Endothelial cell of umbilical vein (primary cell): ENCODE data around the gene CHD6.

Experiments used
- EZH2 ChIP-seq: IDR thresholded peaks from 2 replicates; pipeline ENCODE4 v1.6.1; 2012; ENCODE audit warnings: borderline replicate concordance, low read depth, mild to moderate bottlenecking, moderate library complexity, low read length, inconsistent platforms; ENCODE audit not compliant: severe bottlenecking
- FOS ChIP-seq: IDR thresholded peaks from 2 replicates; pipeline ENCODE4 v1.6.1; 2011; ENCODE audit warnings: mild to moderate bottlenecking, low read length, moderate library complexity, borderline replicate concordance; ENCODE audit not compliant: insufficient read depth
- GATA2 ChIP-seq: IDR thresholded peaks from 2 replicates; pipeline ENCODE4 v1.7.0; 2011; ENCODE audit warnings: low read depth, mild to moderate bottlenecking, moderate library complexity, mixed read lengths, low read length; ENCODE audit not compliant: insufficient read length, insufficient read depth
- JUN ChIP-seq: IDR thresholded peaks from 2 replicates; pipeline ENCODE4 v1.6.1; 2011; ENCODE audit warnings: borderline replicate concordance, low read depth; ENCODE audit not compliant: insufficient read length, insufficient read depth
- MYC ChIP-seq: IDR thresholded peaks from one replicate; pipeline ENCODE4 v1.6.1; 2011; ENCODE audit warnings: mild to moderate bottlenecking, low read depth, low read length
- POLR2A ChIP-seq: IDR thresholded peaks from 2 replicates; pipeline ENCODE4 v1.6.1; 2012; ENCODE audit warnings: low read depth, mild to moderate bottlenecking, control low read depth, low read length
- POLR2AphosphoS5 ChIP-seq: IDR thresholded peaks from 2 replicates; pipeline ENCODE4 v1.6.1; 2012; ENCODE audit warnings: low read depth, mild to moderate bottlenecking, control low read depth, low read length, moderate library complexity; ENCODE audit not compliant: insufficient read depth
- TF ChIP-seq, protein P1 (sequence below), 2 donors: IDR thresholded peaks; 1 replicate in 1 of 2; 2 replicates in 1 of 2; pipeline ENCODE4 v1.5.1; 2011; ENCODE audit warnings: low read length in 2 of 2, mild to moderate bottlenecking in 2 of 2, moderate library complexity in 2 of 2, control low read depth in 1 of 2, inconsistent platforms in 1 of 2, low read depth in 1 of 2; ENCODE audit not compliant: insufficient read depth in 1 of 2; ENCODE audit errors: extremely low read depth in 1 of 2
- TF ChIP-seq, protein P2 (sequence below): IDR thresholded peaks from 2 replicates; pipeline ENCODE4 v1.6.1; 2011; ENCODE audit not compliant: insufficient read depth, insufficient read length

DNA sequence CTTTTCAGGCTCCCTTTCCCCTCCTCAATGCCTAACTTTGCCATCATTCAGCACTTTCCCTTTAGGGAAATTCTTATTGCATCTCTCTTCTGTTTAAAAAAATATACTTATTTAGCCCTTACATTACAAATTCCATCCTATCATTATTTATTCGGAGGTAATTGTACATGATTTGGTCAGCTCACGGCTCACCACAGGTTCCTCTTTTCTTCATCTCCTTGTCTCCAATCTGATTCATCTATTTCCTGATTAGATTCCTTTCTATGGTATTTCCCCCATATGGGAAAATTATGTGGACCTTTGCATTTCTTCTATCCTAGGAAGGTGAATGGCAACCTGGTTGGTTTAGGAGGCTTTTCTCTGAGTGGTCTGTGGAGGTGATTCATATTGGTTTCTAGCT is 238.6 kb downstream of the CHD6 start:
- no peak for TF ChIP-seq EZH2
- TF ChIP-seq POLR2AphosphoS5, result no peak
- TF ChIP-seq POLR2A, result no peak
- TF ChIP-seq, protein P1, sequence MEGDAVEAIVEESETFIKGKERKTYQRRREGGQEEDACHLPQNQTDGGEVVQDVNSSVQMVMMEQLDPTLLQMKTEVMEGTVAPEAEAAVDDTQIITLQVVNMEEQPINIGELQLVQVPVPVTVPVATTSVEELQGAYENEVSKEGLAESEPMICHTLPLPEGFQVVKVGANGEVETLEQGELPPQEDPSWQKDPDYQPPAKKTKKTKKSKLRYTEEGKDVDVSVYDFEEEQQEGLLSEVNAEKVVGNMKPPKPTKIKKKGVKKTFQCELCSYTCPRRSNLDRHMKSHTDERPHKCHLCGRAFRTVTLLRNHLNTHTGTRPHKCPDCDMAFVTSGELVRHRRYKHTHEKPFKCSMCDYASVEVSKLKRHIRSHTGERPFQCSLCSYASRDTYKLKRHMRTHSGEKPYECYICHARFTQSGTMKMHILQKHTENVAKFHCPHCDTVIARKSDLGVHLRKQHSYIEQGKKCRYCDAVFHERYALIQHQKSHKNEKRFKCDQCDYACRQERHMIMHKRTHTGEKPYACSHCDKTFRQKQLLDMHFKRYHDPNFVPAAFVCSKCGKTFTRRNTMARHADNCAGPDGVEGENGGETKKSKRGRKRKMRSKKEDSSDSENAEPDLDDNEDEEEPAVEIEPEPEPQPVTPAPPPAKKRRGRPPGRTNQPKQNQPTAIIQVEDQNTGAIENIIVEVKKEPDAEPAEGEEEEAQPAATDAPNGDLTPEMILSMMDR (IDR thresholded peaks at IDR 0.05; ENCODE audit: extremely low read depth in 1 of 2, insufficient read depth in 1 of 2, low read depth in 1 of 2, low read length in 2 of 2), result no peak
- no peak for TF ChIP-seq MYC
- TF ChIP-seq, protein P2, sequence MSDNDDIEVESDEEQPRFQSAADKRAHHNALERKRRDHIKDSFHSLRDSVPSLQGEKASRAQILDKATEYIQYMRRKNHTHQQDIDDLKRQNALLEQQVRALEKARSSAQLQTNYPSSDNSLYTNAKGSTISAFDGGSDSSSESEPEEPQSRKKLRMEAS, result no peak
- TF ChIP-seq JUN, result no peak
- no peak for TF ChIP-seq FOS
- TF ChIP-seq GATA2, result no peak
